Measurements from ENCODE around the gene CAMK2G.
A peak's percentile ranks its signal among the peaks of the same experiment; 100 is the strongest.

The CAMK2G gene

DNA sequence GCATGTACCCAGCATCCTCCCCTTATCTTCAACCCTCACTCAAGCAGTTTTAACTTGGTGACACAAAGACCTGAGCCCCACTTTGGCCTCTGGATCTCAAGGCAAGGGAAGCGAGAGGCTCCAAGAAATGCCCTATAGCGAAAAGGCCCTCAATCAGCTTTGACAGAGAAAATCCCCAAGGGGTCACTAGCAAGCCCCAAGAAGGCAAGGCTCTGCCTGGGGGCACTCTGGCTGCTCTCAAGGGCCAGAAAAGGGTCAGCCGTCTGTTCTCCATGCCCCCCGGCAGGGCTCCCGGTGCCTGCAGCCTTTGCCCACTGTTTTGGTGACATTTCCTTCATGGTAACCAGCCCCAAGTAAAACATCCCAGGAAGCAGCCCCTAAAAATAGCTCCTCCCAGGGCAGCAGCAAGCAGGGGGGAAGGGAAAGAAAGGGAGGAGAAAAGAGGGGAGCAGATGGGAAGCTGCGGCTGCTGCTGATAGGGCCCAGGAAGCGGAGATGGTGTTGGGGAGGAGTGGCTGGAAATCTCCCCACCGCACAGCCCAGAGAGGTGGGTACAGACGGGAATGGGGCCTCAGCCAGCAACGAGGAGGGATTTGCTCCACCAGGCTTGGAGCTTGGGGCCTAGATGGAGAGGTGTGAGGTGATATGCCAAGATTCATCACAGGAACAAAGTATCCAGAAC lies 7.1 kb downstream of the CAMK2G start:
- H3K4me1 Mint-ChIP-seq (ENCODE audit: low read depth), result peaks cover 92% of the 10 kb centered on the region
- H3K36me3 Mint-ChIP-seq (ENCODE audit: low read depth), result peaks cover 78% of the 10 kb centered on the region
- no peak for DNase-seq
- H3K4me3 Mint-ChIP-seq, result no peak overlapping the region
- H3K27ac Mint-ChIP-seq, result peak overlapping the region; percentile 95
- no peaks in the 10 kb centered on the region for H3K9me3 Mint-ChIP-seq
- H3K27me3 Mint-ChIP-seq, result no peaks in the 10 kb centered on the region

DNA sequence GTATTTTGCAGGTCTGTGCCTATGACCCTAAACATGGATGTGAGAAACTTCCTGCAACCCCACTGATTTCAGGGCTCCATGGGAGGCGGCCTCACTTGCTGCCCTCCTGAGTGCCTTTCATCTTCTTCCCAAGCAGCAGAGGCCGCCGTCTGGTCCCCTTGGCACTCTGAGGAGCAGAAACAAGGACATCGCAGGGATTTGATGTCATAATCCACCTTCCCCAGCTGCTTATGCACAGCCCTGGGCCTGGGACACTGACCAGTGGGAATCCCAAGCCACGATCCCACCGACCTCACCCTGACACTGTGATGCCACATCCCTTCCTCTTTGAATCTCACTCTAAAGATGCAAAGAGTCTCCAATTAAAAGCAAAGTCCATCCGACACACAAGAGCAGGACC lies 7.7 kb downstream of the CAMK2G start:
- Mint-ChIP-seq H3K4me3 (no peak overlapping the region), H3K36me3 (ENCODE audit: low read depth) (peaks cover 74% of the 10 kb centered on the region), H3K9me3 (no peaks in the 10 kb centered on the region), H3K27ac (peak overlapping the region; percentile 95), H3K27me3 (no peaks in the 10 kb centered on the region), H3K4me1 (ENCODE audit: low read depth) (peaks cover 89% of the 10 kb centered on the region)
- no peak for DNase-seq

GRCh38 chr10:73865459-73866442 lies 8.6 kb downstream of the CAMK2G start:
- peak; percentile 66 for DNase-seq
- Mint-ChIP-seq H3K27ac (peak overlapping the region; percentile 95), H3K36me3 (ENCODE audit: low read depth) (peaks cover 69% of the 10 kb centered on the region)

GRCh38 chr10:73865107-73865458 lies 9.3 kb downstream of the CAMK2G start:
- H3K36me3 Mint-ChIP-seq (ENCODE audit: low read depth), result peaks cover 69% of the 10 kb centered on the region
- H3K9me3 Mint-ChIP-seq, result no peaks in the 10 kb centered on the region
- peaks cover 86% of the 10 kb centered on the region for H3K4me1 Mint-ChIP-seq (ENCODE audit: low read depth)
- no peaks in the 10 kb centered on the region for H3K27me3 Mint-ChIP-seq
- peak overlapping the region; percentile 95 for H3K27ac Mint-ChIP-seq
- H3K4me3 Mint-ChIP-seq, result peak overlapping the region; percentile 69
- DNase-seq, result no peak

More at GRCh38 chr10:73865459-73866442, 8.6 kb downstream of the CAMK2G start:
- Mint-ChIP-seq H3K27me3 (no peaks in the 10 kb centered on the region), H3K9me3 (no peaks in the 10 kb centered on the region), H3K4me1 (ENCODE audit: low read depth) (peaks cover 85% of the 10 kb centered on the region), H3K4me3 (peak overlapping the region; percentile 69)

DNA sequence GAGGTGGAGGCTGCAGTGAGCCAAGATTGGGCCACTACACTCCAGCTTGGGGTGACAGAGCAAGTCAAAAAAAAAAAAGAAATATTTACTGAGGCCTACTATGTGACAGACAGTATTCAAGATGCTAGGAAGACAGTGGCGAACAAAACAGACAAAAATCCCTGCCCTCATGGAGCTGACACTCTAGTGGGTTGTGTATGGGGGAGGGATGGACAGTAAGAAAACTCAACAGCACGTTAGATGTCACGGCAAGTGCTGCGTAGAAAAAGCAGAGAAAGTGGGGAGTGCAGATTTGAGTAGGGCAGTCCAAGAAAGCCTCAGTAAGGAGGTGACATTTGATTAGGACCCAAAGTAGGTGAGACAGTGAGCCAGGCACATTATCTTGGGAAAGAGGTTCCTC lies 10.1 kb downstream of the CAMK2G start:
- Mint-ChIP-seq H3K9me3 (no peaks in the 10 kb centered on the region), H3K4me3 (peak overlapping the region; percentile 6), H3K27ac (peak overlapping the region; percentile 95), H3K4me1 (ENCODE audit: low read depth) (peaks cover 89% of the 10 kb centered on the region), H3K27me3 (no peaks in the 10 kb centered on the region), H3K36me3 (ENCODE audit: low read depth) (peaks cover 69% of the 10 kb centered on the region)
- no peak for DNase-seq

DNA sequence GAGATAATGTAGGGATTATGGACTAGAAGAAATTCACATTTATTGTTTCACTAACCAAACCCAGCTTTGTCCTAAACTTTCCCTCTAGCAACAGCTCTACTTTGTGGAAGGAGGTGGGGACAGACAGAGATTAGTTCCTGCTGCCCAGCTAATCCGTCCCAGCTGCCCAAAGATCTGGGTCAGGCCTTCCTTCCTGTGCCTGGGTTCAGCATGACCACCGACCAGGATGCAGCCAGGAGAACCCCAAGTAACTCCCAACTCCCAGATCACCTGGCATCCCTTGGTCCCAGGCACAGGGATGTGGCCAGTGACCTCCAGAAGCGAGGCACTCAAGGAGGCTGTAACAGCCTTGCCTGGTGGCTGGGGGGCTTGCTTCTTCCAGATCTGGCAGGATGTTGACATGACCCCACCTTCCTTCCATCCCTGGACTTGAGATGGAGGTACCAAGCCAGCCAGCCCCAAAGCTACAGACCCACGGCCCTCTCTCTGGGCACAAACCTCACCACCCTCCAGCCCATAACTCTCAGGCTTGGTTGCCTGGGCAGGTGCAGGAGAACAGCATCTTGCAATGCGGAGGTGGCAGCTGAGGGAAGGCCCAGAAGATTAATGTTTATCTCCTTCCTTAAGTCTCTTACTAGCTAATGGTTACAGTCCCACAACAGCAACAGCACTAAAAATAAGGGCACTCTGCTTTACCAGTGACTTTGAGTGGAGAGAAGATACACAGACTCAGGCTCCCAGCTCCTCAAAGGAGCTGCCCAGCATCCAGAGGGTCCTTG lies 11.1 kb downstream of the CAMK2G start:
- DNase-seq, result no peak
- Mint-ChIP-seq H3K27ac (peak overlapping the region; percentile 59), H3K36me3 (ENCODE audit: low read depth) (peaks cover 73% of the 10 kb centered on the region), H3K4me3 (no peak overlapping the region), H3K4me1 (ENCODE audit: low read depth) (peaks cover 89% of the 10 kb centered on the region), H3K9me3 (no peaks in the 10 kb centered on the region), H3K27me3 (no peaks in the 10 kb centered on the region)

DNA sequence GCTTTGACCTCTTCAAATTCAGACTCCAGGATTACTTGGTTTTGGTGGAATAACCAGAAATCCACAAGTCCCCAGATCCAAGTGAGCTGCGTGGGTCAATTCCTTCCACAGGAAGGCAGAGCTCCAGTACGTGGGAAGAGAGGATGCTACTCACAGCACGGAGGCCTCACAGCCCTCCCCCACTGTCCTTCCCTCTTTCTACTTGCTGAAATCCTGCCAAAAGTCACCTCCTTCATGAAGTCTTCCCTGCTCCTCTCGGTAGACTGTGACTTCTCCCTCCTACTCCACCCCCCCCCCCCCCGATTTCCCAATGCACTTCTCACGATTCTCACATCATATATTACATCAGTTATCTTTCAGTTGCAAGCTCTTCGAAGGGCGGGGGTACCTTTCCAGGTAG lies 12.3 kb downstream of the CAMK2G start:
- no peaks in the 10 kb centered on the region for H3K27me3 Mint-ChIP-seq
- H3K9me3 Mint-ChIP-seq, result no peaks in the 10 kb centered on the region
- H3K27ac Mint-ChIP-seq, result no peak overlapping the region
- H3K4me1 Mint-ChIP-seq (ENCODE audit: low read depth), result peaks cover 89% of the 10 kb centered on the region
- no peak for DNase-seq
- H3K36me3 Mint-ChIP-seq (ENCODE audit: low read depth), result peaks cover 76% of the 10 kb centered on the region
- H3K4me3 Mint-ChIP-seq, result no peak overlapping the region

- DNase-seq, result no peak
- no peaks in the 10 kb centered on the region for H3K9me3 Mint-ChIP-seq
- H3K4me1 Mint-ChIP-seq (ENCODE audit: low read depth), result peaks cover 84% of the 10 kb centered on the region
- H3K36me3 Mint-ChIP-seq (ENCODE audit: low read depth), result peaks cover 79% of the 10 kb centered on the region
- peak overlapping the region; percentile 11 for H3K4me3 Mint-ChIP-seq
- no peaks in the 10 kb centered on the region for H3K27me3 Mint-ChIP-seq
- peak overlapping the region; percentile 73 for H3K27ac Mint-ChIP-seq
Observed at GRCh38 chr10:73859784-73860491, 14.4 kb downstream of the CAMK2G start.

GRCh38 chr10:73859428-73859783 lies 14.9 kb downstream of the CAMK2G start:
- peak overlapping the region; percentile 11 for H3K4me3 Mint-ChIP-seq
- H3K27me3 Mint-ChIP-seq, result no peaks in the 10 kb centered on the region
- peak overlapping the region; percentile 73 for H3K27ac Mint-ChIP-seq
- H3K9me3 Mint-ChIP-seq, result no peaks in the 10 kb centered on the region
- peaks cover 84% of the 10 kb centered on the region for H3K4me1 Mint-ChIP-seq (ENCODE audit: low read depth)
- DNase-seq, result peak; percentile 58
- H3K36me3 Mint-ChIP-seq (ENCODE audit: low read depth), result peaks cover 78% of the 10 kb centered on the region

GRCh38 chr10:73858750-73859427 lies 15.5 kb downstream of the CAMK2G start:
- Mint-ChIP-seq H3K27ac (peak overlapping the region; percentile 79), H3K27me3 (no peaks in the 10 kb centered on the region), H3K4me1 (ENCODE audit: low read depth) (peaks cover 82% of the 10 kb centered on the region), H3K4me3 (peak overlapping the region; percentile 41), H3K36me3 (ENCODE audit: low read depth) (peaks cover 76% of the 10 kb centered on the region), H3K9me3 (no peaks in the 10 kb centered on the region)
- DNase-seq, result no peak

GRCh38 chr10:73858013-73858708 lies 16.2 kb downstream of the CAMK2G start:
- no peak for DNase-seq
- Mint-ChIP-seq H3K27ac (peak overlapping the region; percentile 92), H3K9me3 (no peaks in the 10 kb centered on the region), H3K4me1 (ENCODE audit: low read depth) (peaks cover 76% of the 10 kb centered on the region), H3K36me3 (ENCODE audit: low read depth) (peaks cover 75% of the 10 kb centered on the region), H3K27me3 (no peaks in the 10 kb centered on the region), H3K4me3 (peak overlapping the region; percentile 72)

DNA sequence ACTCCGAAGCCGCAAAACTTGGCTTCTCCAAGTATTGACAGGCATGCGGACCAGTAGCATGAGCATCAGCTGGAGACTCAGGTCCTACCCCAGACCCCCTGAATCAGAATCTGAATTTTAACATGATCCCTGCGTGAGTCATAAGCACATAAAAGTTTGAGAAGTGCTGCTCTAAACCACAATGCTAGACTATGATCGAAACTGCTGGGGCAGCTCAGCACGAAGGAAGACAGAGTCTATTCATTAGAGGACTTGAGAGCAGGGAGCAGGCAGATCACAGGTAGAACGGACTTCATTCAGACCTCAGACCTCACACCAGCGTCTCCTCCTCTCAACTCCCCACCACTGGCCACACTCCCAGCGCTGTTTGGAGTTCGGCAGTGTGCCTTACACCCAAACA lies 16.9 kb downstream of the CAMK2G start:
- H3K4me3 Mint-ChIP-seq, result peak overlapping the region; percentile 72
- no peaks in the 10 kb centered on the region for H3K27me3 Mint-ChIP-seq
- DNase-seq, result peak; percentile 58
- H3K27ac Mint-ChIP-seq, result peak overlapping the region; percentile 92
- H3K4me1 Mint-ChIP-seq (ENCODE audit: low read depth), result peaks cover 69% of the 10 kb centered on the region
- no peaks in the 10 kb centered on the region for H3K9me3 Mint-ChIP-seq
- peaks cover 76% of the 10 kb centered on the region for H3K36me3 Mint-ChIP-seq (ENCODE audit: low read depth)

DNA sequence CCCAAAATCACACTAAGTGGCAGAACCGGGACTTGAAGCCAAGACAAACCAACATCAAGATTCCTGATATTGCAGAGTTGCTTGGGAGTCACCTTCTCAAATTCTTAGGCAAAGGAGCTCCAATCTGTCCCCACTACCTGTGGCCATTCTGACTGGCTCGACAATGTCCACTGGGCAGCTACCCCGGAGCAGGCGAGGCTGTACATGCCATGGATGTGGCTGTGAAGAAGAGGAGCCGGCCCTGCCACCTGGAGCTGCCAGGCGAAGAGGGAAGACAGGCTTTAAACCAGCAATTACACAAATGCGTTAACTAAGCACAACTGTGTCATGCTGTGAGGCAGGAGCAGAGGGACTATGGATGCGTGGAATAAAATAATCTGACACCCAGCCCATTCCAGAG lies 18.1 kb downstream of the CAMK2G start:
- no peak for DNase-seq
- Mint-ChIP-seq H3K4me3 (no peak overlapping the region), H3K27me3 (no peaks in the 10 kb centered on the region), H3K4me1 (ENCODE audit: low read depth) (peaks cover 63% of the 10 kb centered on the region), H3K9me3 (no peaks in the 10 kb centered on the region), H3K27ac (peak overlapping the region; percentile 31), H3K36me3 (ENCODE audit: low read depth) (peaks cover 79% of the 10 kb centered on the region)
